ENCODE results near the gene GCNT4.

Gene GCNT4

GRCh38 chr5:75048457-75048953 is 3.9 kb downstream of the GCNT4 start:
- peaks cover 21% of the 10 kb centered on the region for H3K36me3 Mint-ChIP-seq (ENCODE audit: insufficient read depth)
- peaks cover 69% of the 10 kb centered on the region for H3K4me1 Mint-ChIP-seq
- DNase-seq (ENCODE audit: low spot score in 2 of 2), result no peak
- H3K27ac Mint-ChIP-seq (ENCODE audit: low read depth), result peak overlapping the region; percentile 61
- H3K9me3 Mint-ChIP-seq, result no peaks in the 10 kb centered on the region
- no peaks in the 10 kb centered on the region for H3K27me3 Mint-ChIP-seq
- H3K4me3 Mint-ChIP-seq, result peak overlapping the region; percentile 76
- ATAC-seq (replicated peaks; ENCODE audit: extremely low read depth, poor library complexity, severe bottlenecking), result no peak

- ATAC-seq (replicated peaks; ENCODE audit: extremely low read depth, poor library complexity, severe bottlenecking) (no peak), DNase-seq (ENCODE audit: low spot score in 2 of 2) (no peak)
- Mint-ChIP-seq H3K4me1 (peaks cover 68% of the 10 kb centered on the region), H3K27ac (ENCODE audit: low read depth) (peak overlapping the region; percentile 61), H3K27me3 (no peaks in the 10 kb centered on the region), H3K4me3 (peak overlapping the region; percentile 76), H3K36me3 (ENCODE audit: insufficient read depth) (peaks cover 28% of the 10 kb centered on the region), H3K9me3 (no peaks in the 10 kb centered on the region)
Observed at GRCh38 chr5:75047356-75047755, 5.0 kb downstream of the GCNT4 start.

GRCh38 chr5:75046366-75047142 is 5.8 kb downstream of the GCNT4 start:
- Mint-ChIP-seq H3K27ac (ENCODE audit: low read depth) (no peak overlapping the region), H3K4me3 (no peak overlapping the region), H3K9me3 (no peaks in the 10 kb centered on the region), H3K4me1 (peaks cover 60% of the 10 kb centered on the region), H3K36me3 (ENCODE audit: insufficient read depth) (peaks cover 26% of the 10 kb centered on the region), H3K27me3 (no peaks in the 10 kb centered on the region)
- DNase-seq (ENCODE audit: low spot score in 2 of 2), result no peak
- no peak for ATAC-seq (replicated peaks; ENCODE audit: extremely low read depth, poor library complexity, severe bottlenecking)

- peaks cover 26% of the 10 kb centered on the region for H3K36me3 Mint-ChIP-seq (ENCODE audit: insufficient read depth)
- ATAC-seq (replicated peaks; ENCODE audit: extremely low read depth, poor library complexity, severe bottlenecking) (no peak), DNase-seq (ENCODE audit: low spot score in 2 of 2) (no peak)
- H3K4me3 Mint-ChIP-seq, result no peak overlapping the region
- peaks cover 50% of the 10 kb centered on the region for H3K4me1 Mint-ChIP-seq
- no peaks in the 10 kb centered on the region for H3K9me3 Mint-ChIP-seq
- no peaks in the 10 kb centered on the region for H3K27me3 Mint-ChIP-seq
- no peak overlapping the region for H3K27ac Mint-ChIP-seq (ENCODE audit: low read depth)
Observed at GRCh38 chr5:75045071-75045470, 7.3 kb downstream of the GCNT4 start.

GRCh38 chr5:75044406-75044805 is 8.0 kb downstream of the GCNT4 start:
- Mint-ChIP-seq H3K9me3 (no peaks in the 10 kb centered on the region), H3K27me3 (no peaks in the 10 kb centered on the region), H3K4me1 (peaks cover 50% of the 10 kb centered on the region), H3K4me3 (no peak overlapping the region), H3K27ac (ENCODE audit: low read depth) (no peak overlapping the region), H3K36me3 (ENCODE audit: insufficient read depth) (peaks cover 24% of the 10 kb centered on the region)
- ATAC-seq (replicated peaks; ENCODE audit: extremely low read depth, poor library complexity, severe bottlenecking) (no peak), DNase-seq (ENCODE audit: low spot score in 2 of 2) (no peak)

- Mint-ChIP-seq H3K4me3 (no peak overlapping the region), H3K27ac (ENCODE audit: low read depth) (no peak overlapping the region), H3K36me3 (ENCODE audit: insufficient read depth) (peaks cover 24% of the 10 kb centered on the region), H3K9me3 (no peaks in the 10 kb centered on the region), H3K27me3 (no peaks in the 10 kb centered on the region), H3K4me1 (peaks cover 47% of the 10 kb centered on the region)
- ATAC-seq (replicated peaks; ENCODE audit: extremely low read depth, poor library complexity, severe bottlenecking) (no peak), DNase-seq (ENCODE audit: low spot score in 2 of 2) (no peak)
Observed at GRCh38 chr5:75043633-75044264, 8.6 kb downstream of the GCNT4 start.

- peaks cover 27% of the 10 kb centered on the region for H3K36me3 Mint-ChIP-seq (ENCODE audit: insufficient read depth)
- no peaks in the 10 kb centered on the region for H3K27me3 Mint-ChIP-seq
- DNase-seq (ENCODE audit: low spot score in 2 of 2) (no peak), ATAC-seq (replicated peaks; ENCODE audit: extremely low read depth, poor library complexity, severe bottlenecking) (no peak)
- peaks cover 43% of the 10 kb centered on the region for H3K4me1 Mint-ChIP-seq
- H3K9me3 Mint-ChIP-seq, result no peaks in the 10 kb centered on the region
- H3K27ac Mint-ChIP-seq (ENCODE audit: low read depth), result no peak overlapping the region
- H3K4me3 Mint-ChIP-seq, result no peak overlapping the region
Observed at GRCh38 chr5:75042522-75042921, 9.8 kb downstream of the GCNT4 start.

GRCh38 chr5:75040973-75041372 is 11.4 kb downstream of the GCNT4 start:
- ATAC-seq (replicated peaks; ENCODE audit: extremely low read depth, poor library complexity, severe bottlenecking) (no peak), DNase-seq (ENCODE audit: low spot score in 2 of 2) (no peak)
- Mint-ChIP-seq H3K36me3 (ENCODE audit: insufficient read depth) (peaks cover 23% of the 10 kb centered on the region), H3K4me3 (no peak overlapping the region), H3K27ac (ENCODE audit: low read depth) (no peak overlapping the region), H3K4me1 (peaks cover 48% of the 10 kb centered on the region), H3K27me3 (no peaks in the 10 kb centered on the region), H3K9me3 (no peaks in the 10 kb centered on the region)

- DNase-seq (ENCODE audit: low spot score in 2 of 2), result no peak
- H3K9me3 Mint-ChIP-seq, result no peaks in the 10 kb centered on the region
- no peaks in the 10 kb centered on the region for H3K27me3 Mint-ChIP-seq
- H3K4me1 Mint-ChIP-seq, result peaks cover 63% of the 10 kb centered on the region
- H3K36me3 Mint-ChIP-seq (ENCODE audit: insufficient read depth), result peaks cover 5% of the 10 kb centered on the region
- no peak overlapping the region for H3K27ac Mint-ChIP-seq (ENCODE audit: low read depth)
- H3K4me3 Mint-ChIP-seq, result no peak overlapping the region
- no peak for ATAC-seq (replicated peaks; ENCODE audit: extremely low read depth, poor library complexity, severe bottlenecking)
Observed at GRCh38 chr5:75037106-75037505, 15.3 kb downstream of the GCNT4 start.

- DNase-seq (ENCODE audit: low spot score in 2 of 2) (peak in 1 of 2 donors; percentile 39), ATAC-seq (replicated peaks; ENCODE audit: extremely low read depth, poor library complexity, severe bottlenecking) (peak; percentile 93)
- H3K36me3 Mint-ChIP-seq (ENCODE audit: insufficient read depth), result peaks cover 5% of the 10 kb centered on the region
- peaks cover 55% of the 10 kb centered on the region for H3K4me1 Mint-ChIP-seq
- H3K27ac Mint-ChIP-seq (ENCODE audit: low read depth), result peak overlapping the region; percentile 49
- peak overlapping the region; percentile 25 for H3K4me3 Mint-ChIP-seq
- no peaks in the 10 kb centered on the region for H3K27me3 Mint-ChIP-seq
- H3K9me3 Mint-ChIP-seq, result no peaks in the 10 kb centered on the region
Observed at GRCh38 chr5:75034137-75034739, 18.1 kb downstream of the GCNT4 start.

GRCh38 chr5:75031366-75031765 is 21.0 kb downstream of the GCNT4 start:
- DNase-seq (ENCODE audit: low spot score in 2 of 2), result no peak
- H3K4me3 Mint-ChIP-seq, result no peak overlapping the region
- no peaks in the 10 kb centered on the region for H3K36me3 Mint-ChIP-seq (ENCODE audit: insufficient read depth)
- H3K9me3 Mint-ChIP-seq, result no peaks in the 10 kb centered on the region
- H3K4me1 Mint-ChIP-seq, result peaks cover 45% of the 10 kb centered on the region
- no peaks in the 10 kb centered on the region for H3K27me3 Mint-ChIP-seq
- H3K27ac Mint-ChIP-seq (ENCODE audit: low read depth), result no peak overlapping the region
- no peak for ATAC-seq (replicated peaks; ENCODE audit: extremely low read depth, poor library complexity, severe bottlenecking)

- ATAC-seq (replicated peaks; ENCODE audit: extremely low read depth, poor library complexity, severe bottlenecking) (peak; percentile 35), DNase-seq (ENCODE audit: low spot score in 2 of 2) (no peak)
- Mint-ChIP-seq H3K4me3 (no peak overlapping the region), H3K27ac (ENCODE audit: low read depth) (no peak overlapping the region), H3K9me3 (no peaks in the 10 kb centered on the region), H3K36me3 (ENCODE audit: insufficient read depth) (peaks cover 4% of the 10 kb centered on the region), H3K4me1 (peaks cover 40% of the 10 kb centered on the region), H3K27me3 (no peaks in the 10 kb centered on the region)
Observed at GRCh38 chr5:75028090-75028489, 24.3 kb downstream of the GCNT4 start.
